Activated T-cell treated with anti-CD3 and anti-CD28 coated beads, Interleukin-2, amount 50 U/mL, for 1 hour (primary cell): ENCODE data around the gene GRAP.

ENCODE experiments used
- DNase-seq: peaks from one replicate; pipeline ENCODE4 v3.0.0-alpha.2; 2020

GRAP gene

GRCh38 chr17:19017804-19018599, 28.8 kb downstream of the GRAP start:
- DNase-seq: no peak

- DNase-seq: no peak
These were observed 29.4 kb downstream of the GRAP start for GRCh38 chr17:19017401-19017800.

GRCh38 chr17:19016881-19017280, 29.9 kb downstream of the GRAP start:
- DNase-seq: no peak

- no peak for DNase-seq
These were observed 30.5 kb downstream of the GRAP start for GRCh38 chr17:19016297-19016696.

- DNase-seq: no peak
These were observed 31.3 kb downstream of the GRAP start for GRCh38 chr17:19015428-19015827.

- no peak for DNase-seq
These were observed 32.0 kb downstream of the GRAP start for GRCh38 chr17:19014628-19015215.

- no peak for DNase-seq
These were observed 32.7 kb downstream of the GRAP start for GRCh38 chr17:19013806-19014627.

GRCh38 chr17:19013226-19013625, 33.5 kb downstream of the GRAP start:
- no peak for DNase-seq

- no peak for DNase-seq
These were observed 34.3 kb downstream of the GRAP start for GRCh38 chr17:19012171-19013080.

GRCh38 chr17:19011581-19011980, 35.2 kb downstream of the GRAP start:
- no peak for DNase-seq

GRCh38 chr17:19010729-19011505, 35.8 kb downstream of the GRAP start:
- no peak for DNase-seq

GRCh38 chr17:19009970-19010369, 36.8 kb downstream of the GRAP start:
- DNase-seq: no peak

- DNase-seq: no peak
These were observed 40.1 kb downstream of the GRAP start for GRCh38 chr17:19006698-19007097.

GRCh38 chr17:19005789-19006430, 40.8 kb downstream of the GRAP start:
- DNase-seq: no peak

GRCh38 chr17:19005137-19005773, 41.5 kb downstream of the GRAP start:
- no peak for DNase-seq

GRCh38 chr17:19004421-19005136, 42.2 kb downstream of the GRAP start, which contains the start of gene FAM83G:
FAM83G (minus strand) TSS chr17:19004764; CDS start chr17:19004041, 723 bp downstream.
- peak; percentile 94 for DNase-seq

GRCh38 chr17:19003543-19004420, 43.0 kb downstream of the GRAP start:
- DNase-seq: peak; percentile 66

GRCh38 chr17:19002805-19003542, 43.8 kb downstream of the GRAP start:
- peak; percentile 38 for DNase-seq
